GM18858 (cell line): ENCODE measurements around the gene MTX3.

ENCODE experiments used
- ATAC-seq: cut with Tn5 transposase; IDR thresholded peaks from one replicate; pipeline ENCODE4 v1.9.1; 2021; ENCODE audit not compliant: unreplicated experiment

MTX3 gene

DNA sequence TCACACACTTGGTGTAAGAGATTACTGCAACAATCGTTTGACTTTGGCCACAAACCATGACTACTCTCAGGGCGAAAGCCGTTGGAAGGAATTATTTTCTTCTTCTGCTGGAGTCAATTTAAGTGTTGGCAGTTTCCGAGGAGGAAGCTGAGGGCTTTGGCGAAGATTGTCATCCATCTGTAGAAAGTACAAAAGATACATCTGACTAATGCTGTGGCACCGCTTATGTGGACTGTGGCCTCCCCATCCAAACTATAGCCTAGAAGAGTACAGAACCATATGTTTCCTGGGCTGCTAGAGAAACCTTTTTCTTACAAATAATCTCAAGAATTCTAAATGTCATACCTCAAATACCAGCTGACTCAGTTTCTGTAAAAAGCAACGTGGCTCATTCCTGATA lies 7.4 kb downstream of the MTX3 start:
- ATAC-seq, result no peak

DNA sequence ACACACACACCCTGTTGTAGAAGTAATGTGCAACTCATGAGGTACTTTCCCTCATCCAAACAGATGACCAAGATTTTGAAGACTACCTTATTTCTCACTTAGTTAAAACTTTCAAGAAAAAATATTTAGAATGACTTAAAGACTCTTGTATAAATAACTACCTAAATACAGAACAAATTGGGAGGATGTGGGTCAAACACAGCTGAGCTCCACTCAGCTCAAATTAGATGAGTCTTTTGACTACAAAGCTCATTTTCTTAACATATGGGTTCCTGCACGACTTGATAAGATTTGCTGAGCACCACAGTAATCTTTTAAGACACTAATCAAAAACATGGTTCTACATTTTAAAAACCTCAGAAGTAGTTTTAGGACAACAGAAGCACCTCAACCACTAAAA lies 8.9 kb downstream of the MTX3 start:
- ATAC-seq, result no peak

- ATAC-seq, result no peak
Measured at GRCh38 chr5:79976759-79977515, 14.1 kb downstream of the MTX3 start.

GRCh38 chr5:79975422-79975821 lies 15.6 kb downstream of the MTX3 start:
- ATAC-seq, result no peak

- ATAC-seq, result no peak
Measured at GRCh38 chr5:79974886-79975285, 16.2 kb downstream of the MTX3 start.

DNA sequence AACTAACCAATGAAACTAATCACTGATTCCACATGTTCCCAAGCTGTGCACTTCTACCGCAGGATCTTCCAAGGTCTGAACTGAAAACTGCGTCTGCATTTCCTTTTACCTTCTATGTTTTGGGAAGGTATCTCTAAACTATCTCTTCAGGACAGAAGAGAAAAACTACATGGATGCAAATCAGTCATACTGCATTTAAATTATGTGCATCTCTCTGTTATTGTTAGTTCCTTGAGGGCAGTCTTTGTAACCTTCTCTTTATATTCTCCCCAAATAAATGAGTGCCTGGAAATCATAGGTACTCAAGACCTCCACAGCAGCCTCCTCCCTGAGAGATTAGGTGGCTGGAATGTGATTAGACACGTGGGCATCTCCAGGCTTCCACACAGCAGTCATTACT lies 17.1 kb downstream of the MTX3 start:
- no peak for ATAC-seq

- ATAC-seq, result no peak
Measured at GRCh38 chr5:79973511-79973910, 17.6 kb downstream of the MTX3 start.

DNA sequence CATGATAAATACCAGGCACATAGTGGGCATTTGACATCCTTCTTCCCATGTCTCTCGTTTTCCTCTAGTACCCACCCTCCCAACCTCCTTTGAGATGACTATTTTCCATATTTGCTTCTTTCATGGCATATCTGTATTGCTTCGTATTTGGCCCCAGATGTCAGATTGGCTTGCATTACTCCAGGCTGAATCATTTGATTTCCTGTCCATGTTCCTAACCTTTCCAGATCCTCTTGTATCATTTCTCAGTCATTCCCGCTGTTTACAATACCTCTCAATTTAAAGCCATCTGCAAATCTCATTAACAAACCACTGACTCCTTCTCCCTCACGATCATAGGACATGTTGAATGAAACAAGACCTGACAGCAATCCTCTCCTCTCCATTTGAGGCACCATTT lies 19.9 kb downstream of the MTX3 start:
- no peak for ATAC-seq

DNA sequence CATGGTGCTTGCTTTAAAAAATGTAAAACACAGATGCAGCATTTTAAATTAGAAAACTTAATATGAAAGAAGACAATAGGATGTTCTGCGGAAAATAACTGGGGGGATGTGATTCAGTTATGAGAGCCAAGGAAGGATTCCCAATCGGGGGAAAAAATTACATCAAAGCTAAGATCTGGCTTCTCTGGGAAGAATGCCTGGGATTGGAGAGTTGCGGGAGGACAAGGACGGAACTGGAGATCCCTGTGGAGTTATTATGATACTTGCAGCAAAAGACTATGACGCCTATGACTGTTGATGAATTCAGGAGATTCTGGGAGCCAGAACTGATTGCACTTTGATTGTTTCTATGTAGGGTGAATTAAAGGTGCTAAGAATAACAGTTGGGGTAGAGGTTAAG lies 24.6 kb downstream of the MTX3 start:
- ATAC-seq, result no peak

- ATAC-seq, result no peak
Measured at GRCh38 chr5:79964136-79964535, 26.9 kb downstream of the MTX3 start.

DNA sequence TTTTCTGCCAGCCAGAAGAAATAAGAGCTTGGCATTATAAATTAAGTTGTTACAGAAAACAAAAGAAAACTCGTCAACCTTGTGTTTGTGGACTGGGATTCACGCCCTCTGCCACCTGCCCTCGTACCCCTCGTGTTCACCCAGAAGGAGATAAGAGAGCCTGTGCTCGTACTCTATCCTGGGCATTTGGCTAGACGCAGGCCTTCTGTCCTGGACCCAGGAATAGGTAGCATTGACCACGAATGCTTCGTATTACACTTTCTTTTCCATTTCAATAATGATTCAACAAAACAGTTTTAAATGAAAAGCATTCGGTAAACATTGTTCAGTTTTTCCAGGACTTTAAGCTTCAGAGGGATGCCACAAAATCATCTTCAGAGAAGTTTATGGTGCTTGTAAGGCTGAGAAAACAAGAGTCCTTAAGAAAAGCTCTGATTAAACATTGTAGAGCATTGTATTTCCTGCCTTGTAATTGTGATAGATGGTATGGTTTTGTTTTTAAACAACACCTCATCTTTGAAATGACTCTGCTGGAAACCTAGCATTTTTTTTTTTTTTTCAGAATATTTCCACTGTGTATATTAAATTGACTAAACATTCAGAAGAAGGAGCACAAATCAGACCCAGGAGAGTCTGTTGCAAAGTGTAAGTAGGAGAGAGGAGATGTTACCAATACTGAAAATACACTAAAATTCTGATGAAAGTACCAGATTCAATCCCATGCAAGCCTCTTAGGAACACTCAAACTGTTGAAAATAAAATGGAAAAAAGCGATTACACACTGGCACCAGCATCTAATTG lies 27.6 kb downstream of the MTX3 start:
- no peak for ATAC-seq

DNA sequence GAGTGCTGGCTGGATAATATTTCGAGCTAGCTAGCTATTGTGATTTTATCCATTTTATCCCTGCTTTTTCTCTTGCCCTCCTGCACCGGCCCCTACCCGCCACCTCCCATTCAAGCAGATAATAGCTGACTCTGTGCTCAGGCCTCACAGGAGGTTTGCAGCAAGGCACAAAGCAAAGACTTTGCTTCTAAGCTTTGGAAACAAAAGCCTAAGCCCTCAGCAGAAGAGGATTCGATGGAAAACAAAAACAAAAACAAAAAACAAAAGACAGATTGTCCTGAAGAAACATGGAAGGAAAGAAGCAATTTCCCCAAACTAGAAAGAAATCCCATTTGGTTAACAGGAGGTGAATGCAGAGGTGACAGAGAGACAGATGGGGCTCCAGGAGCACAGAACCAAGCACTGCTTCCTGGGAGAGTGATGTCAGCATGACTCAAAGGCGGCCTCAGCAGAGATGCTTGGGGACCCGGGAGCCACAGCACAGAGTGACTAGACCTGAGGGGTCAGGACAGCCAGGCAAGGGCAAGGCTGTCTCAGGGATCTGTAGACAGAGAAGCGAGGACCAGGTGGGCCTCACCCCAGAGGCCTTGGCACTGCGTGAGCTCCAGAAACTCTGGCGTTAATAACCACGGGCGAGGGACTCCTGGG lies 28.4 kb downstream of the MTX3 start:
- no peak for ATAC-seq

GRCh38 chr5:79961716-79962574 lies 29.1 kb downstream of the MTX3 start:
- no peak for ATAC-seq

- ATAC-seq, result no peak
Measured at GRCh38 chr5:79959407-79959806, 31.7 kb downstream of the MTX3 start.

DNA sequence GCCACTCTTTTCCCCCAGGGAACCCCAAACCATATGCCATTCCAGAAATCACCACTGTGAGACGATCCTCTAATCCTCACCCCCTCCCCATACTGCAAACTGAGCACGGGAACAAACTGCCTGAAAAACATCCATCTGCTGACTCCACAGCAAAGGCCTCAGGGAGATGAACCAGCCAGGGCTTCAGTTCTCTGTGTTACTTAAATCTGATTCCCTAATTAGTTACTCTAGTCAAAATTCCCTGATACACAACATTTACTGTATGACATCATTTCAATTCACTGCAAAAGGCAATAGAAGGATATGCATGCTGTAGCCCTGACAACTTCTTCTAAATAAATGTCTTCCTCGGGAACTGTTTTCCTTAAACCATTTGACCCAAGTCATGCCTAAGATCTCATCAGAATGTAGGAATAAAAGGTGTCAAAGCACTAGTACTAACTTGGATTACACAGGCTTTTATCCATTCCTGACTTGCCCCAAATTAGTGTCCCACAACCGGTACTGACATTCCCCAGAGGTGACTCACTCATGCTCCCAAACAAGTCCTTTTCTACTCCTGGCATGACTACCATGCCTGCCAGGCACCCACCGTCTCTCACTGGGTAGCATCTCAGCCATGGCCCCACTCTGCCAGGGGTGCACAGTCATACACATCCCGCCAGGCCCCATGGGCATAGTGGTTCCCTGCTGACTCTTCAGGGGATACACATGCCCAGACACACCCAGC lies 35.0 kb downstream of the MTX3 start:
- ATAC-seq, result no peak

DNA sequence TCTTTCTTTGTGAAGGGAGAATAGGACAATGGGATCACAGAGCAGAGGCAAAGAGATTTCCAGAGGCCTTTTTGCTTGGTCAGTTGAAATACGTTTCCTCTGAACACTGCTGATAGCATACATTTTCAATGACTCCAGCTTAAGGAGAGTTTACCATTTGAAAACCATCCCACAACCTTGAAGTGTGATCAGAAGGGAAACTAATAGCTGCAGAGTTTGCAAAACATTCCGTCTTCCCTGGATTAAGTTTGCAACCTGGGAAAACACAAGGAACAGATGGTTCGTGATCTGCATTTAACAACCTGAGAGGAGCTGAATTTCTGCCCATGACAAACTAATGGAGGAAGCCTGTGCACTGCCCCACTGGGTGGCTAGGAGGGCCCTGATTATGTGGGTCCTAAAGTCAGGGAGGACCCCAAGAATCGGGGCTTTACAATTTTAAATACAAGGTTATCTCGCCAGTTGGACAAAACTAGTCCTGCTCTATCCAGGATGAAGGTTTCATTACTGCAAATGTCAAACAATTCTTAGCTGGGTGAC lies 35.6 kb downstream of the MTX3 start:
- no peak for ATAC-seq

- ATAC-seq, result no peak
Measured at GRCh38 chr5:79954620-79955019, 36.4 kb downstream of the MTX3 start.

DNA sequence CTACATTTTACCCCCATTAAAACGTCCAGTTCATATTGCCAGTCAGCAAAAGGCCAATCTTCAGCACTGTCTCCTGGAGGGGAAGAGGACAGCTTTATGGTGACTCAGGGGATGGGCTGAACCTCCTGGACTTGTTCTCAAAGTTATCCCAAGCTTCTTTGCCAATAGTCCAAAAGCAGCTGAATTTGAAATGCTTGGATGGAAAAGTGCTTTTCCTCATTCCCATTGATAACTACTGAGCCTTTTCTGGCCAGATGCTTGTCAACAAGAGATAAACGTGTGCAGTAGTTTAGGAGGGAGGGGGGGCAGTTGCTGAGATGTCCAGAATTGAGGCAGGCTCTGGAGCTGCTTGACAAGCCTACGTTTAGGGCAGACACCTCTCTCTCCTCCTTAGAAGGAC lies 43.5 kb downstream of the MTX3 start:
- ATAC-seq, result no peak

DNA sequence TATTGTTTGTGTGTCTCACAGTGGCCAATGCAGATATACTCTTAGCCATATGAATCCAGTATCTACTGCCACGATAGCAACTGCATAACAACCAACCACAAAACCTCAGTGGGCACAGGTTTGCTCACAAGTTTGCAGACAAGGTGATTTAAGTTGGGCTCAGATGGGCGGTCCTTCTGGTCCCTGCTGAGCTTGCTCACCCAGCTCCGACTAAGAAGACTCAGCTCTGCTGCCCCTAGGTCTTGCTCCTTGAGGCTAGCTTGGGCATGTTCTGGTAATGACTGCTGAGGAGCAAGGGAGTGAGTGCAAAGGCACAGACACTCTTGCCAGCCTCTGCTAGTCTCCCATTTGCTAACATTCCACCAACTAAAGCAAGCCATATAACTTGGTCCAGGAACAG lies 52.6 kb downstream of the MTX3 start:
- ATAC-seq, result no peak

GRCh38 chr5:79936646-79937216 lies 54.3 kb downstream of the MTX3 start:
- no peak for ATAC-seq
